Measurements from ENCODE around the gene CORO1A. TPM values are rescaled to one million over a fixed set of nuclear protein-coding genes. Genes with fewer than 3 reads are reported as not detected.

CORO1A gene
- total RNA-seq = 100 to 1,000 TPM in 1 of 4 donors, 10 to 100 TPM in 3; 31.6 to 109 (median 50.0) TPM

DNA sequence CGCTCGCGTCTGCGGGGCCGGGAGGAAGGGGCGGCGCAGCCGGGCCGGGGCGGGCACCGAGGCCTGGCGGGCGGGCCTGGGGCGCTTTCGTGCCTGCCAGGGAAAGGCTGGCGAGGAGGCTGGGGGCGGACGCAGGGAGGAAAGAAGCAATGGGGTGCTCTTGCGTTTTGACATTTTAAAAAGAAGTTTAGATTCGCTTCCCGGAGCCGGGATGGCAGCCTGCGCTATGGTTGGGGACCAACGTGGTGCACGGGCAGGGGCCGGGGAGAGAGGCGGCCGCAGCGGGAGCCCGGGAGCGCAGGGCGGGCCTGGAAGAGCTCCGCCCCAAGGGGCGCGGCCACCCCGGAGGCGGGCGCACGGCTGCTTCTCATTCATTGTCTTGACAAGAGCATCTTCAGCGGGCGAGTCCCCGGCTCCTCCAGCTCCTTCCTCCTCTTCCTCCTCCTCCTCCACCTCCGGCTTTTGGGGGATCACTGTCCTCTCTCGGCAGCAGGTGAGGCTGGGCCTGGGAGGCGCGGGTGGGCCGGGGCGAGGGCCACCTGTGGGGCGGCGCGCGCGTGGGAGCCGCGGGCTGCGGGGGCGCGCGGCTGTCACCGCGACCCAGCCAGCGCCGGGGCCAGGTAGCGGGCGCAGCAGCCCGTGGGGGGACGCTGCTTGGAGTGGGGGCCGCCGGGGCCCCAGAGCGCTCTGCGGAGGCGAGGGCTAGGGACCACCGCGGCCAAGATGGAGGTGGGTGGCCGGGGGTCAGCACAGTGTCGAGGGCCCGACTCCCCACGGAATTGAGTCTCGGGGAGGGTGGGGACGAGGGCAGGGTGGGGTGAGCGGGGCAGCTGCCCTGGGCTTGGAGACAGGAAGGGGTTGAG, at the start of gene CORO1A:
TSS of gene CORO1A (plus strand) at position 370 of the 863 bp plus-strand sequence. CDS start 1,608 bp downstream, outside the sequence.
- DNase-seq (ENCODE audit: low spot score) (peak; percentile 46), ATAC-seq (ENCODE audit: low FRiP score) (peak; percentile 83)
- TF ChIP-seq, protein P1, sequence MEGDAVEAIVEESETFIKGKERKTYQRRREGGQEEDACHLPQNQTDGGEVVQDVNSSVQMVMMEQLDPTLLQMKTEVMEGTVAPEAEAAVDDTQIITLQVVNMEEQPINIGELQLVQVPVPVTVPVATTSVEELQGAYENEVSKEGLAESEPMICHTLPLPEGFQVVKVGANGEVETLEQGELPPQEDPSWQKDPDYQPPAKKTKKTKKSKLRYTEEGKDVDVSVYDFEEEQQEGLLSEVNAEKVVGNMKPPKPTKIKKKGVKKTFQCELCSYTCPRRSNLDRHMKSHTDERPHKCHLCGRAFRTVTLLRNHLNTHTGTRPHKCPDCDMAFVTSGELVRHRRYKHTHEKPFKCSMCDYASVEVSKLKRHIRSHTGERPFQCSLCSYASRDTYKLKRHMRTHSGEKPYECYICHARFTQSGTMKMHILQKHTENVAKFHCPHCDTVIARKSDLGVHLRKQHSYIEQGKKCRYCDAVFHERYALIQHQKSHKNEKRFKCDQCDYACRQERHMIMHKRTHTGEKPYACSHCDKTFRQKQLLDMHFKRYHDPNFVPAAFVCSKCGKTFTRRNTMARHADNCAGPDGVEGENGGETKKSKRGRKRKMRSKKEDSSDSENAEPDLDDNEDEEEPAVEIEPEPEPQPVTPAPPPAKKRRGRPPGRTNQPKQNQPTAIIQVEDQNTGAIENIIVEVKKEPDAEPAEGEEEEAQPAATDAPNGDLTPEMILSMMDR (IDR thresholded peaks at IDR 0.05) = no peak

DNA sequence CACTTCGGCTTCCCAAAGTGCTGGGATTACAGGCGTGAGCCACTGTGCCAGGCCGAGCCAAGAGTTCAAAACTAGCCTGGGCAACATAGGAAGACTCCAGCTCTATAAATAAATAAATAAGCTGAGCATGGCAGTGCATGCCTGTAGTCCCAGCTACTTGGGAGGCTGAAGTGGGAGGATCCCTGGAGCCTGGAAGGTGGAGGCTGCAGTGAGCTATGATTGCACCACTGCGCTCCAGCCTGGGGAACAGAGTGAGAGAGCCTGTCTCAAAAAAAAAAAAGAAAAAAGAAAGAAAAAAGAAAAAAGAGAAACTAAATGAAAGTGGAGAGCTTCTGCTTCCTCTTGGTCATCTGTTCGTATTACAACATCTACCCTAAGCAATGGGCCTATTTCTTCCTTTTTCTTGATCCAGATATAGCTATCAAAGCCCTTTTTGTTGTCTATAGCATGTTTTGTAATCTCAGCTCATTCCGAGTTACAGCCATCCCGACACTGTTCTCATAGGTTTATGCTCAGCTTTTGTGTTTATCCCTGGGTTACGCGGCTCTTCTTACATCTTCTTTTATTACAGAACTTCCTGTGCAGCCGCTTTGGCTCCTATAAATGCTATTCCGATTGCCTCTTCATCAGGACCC, 46.3 kb upstream of the CORO1A start:
- ATAC-seq (ENCODE audit: low FRiP score) (no peak), DNase-seq (ENCODE audit: low spot score) (no peak)
- TF ChIP-seq, protein P1 (IDR thresholded peaks at IDR 0.05) = no peak

DNA sequence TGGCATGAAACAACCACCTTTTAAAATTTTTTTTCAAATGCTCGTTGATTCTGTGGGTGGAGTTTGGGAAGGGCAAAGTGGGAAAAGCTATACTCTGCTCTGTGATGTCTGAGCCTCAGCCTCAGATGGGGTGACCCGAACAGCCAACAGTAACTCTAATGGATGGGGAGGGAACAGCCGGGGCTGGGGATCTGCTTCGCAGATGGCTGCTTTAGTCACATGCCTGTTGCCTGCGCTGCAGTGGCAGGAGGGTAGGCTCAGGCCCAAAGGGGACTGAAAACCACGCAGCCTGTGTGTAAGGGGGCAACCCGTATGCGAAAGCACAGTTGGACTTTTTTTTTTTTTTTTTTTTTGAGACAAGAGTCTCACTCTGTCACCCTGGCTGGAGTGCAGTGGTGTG, 45.5 kb upstream of the CORO1A start:
- ATAC-seq (ENCODE audit: low FRiP score) (no peak), DNase-seq (ENCODE audit: low spot score) (no peak)
- TF ChIP-seq, protein P1 (IDR thresholded peaks at IDR 0.05) = no peak

DNA sequence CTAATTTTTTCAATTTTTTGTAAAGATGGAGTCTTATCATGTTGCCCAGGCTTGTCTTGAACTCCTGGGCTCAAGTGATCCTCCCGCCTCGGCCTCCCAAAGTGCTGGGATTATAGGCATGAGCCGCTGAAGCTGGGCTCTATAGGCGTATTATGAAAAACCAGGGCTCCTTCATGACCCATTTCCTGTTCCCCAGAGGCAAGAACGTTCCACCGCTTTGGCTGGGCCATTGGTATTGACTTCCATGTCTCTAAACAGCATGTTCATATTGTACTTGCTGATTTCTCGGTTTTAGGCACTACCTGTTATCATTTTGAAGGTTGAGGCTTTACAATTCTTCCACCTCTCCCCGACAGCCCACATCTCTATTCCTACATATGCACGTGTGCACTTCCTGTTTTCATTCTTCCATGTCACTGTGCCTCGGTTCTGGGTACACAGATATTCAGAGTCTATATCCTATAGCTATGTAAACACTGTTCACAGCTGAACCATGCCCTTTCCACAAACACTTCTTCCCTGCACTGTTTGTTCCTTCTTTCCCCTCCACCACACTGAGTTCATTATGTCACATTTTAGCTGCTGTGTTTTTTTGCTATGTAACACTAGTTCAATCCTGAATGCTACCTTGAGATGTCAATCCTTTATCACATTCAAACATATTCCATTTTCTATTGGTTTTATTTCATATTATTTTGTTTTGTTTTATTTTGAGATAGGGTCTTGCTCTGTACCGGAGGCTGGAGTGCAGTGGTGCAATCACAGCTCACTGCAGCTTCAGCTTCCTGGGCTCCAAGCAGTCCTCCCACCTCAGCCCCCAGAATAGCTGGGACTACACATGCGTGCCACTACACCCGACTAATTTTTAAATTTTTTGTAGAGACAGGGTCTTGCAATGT, 43.6 kb upstream of the CORO1A start:
- no peak for DNase-seq (ENCODE audit: low spot score)
- ATAC-seq (ENCODE audit: low FRiP score) = no peak
- TF ChIP-seq, protein P1 (IDR thresholded peaks at IDR 0.05) = no peak

DNA sequence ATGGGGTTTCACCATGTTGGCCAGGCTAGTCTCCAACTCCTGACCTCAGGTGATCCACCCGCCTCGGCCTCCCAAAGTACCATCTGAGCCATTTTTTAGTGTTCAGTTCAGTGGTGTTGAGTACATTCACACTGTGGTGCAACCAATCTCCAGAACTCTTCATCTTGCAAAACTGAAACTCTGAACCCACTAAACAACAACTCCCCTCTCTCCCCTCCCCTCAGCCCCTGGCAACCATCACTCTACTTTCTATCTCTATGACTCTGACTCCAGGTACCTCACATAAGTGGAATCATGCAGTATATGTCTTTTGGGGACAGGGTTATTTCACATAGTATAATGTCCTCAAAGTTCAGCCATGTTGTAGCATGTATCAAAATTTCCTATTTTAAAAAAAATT, 41.7 kb upstream of the CORO1A start:
- TF ChIP-seq, protein P1 (IDR thresholded peaks at IDR 0.05) = no peak
- ATAC-seq (ENCODE audit: low FRiP score) (no peak), DNase-seq (ENCODE audit: low spot score) (no peak)

DNA sequence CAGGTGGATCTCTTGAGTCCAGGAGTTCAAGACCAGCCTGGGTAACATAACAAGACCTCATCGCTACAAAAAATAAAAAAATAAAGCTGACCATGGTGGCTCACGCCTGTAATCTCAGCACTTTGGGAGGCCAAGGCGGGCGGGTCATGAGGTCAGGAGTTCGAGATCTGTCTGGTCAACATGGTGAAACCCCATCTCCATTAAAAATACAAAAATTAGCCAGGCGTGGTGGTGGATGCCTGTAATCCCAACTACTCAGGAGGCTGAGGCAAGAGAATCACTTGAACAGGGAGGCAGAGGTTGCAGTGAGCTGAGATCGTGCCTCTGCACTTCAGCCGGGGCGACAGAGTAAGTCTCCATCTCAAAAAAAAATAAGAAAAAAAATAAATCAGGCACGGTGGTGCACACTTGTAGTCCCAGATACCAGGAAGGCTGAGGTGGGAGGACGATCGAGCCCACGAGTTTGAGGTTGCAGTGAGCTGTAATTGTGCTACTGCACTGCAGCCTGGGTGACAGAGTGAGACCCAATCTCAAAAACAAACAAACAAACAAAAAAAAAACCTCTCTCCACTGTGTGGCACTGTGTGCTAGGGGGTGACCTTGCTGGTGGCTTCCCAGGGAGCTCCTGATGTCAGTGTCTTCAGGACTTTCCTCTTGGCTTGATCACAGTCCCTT, 40.6 kb upstream of the CORO1A start:
- TF ChIP-seq, protein P1 (IDR thresholded peaks at IDR 0.05) = no peak
- DNase-seq (ENCODE audit: low spot score) (no peak), ATAC-seq (ENCODE audit: low FRiP score) (no peak)
